CD14-positive monocyte (primary cell): ENCODE data around the gene LRRC4C. TPM values are rescaled to one million over a fixed set of nuclear protein-coding genes. Genes with fewer than 3 reads are reported as not detected.

ENCODE experiments used
- DNase-seq, 3 donors: peaks; one replicate each; pipeline ENCODE4 v3.0.0-alpha.2; 2011 to 2022
- H2AFZ ChIP-seq: 2 replicates; pipeline ENCODE4 v1.6.0; 2012; ENCODE audit warnings: mild to moderate bottlenecking, low read depth, low read length, inconsistent platforms; ENCODE audit not compliant: insufficient read depth, poor library complexity, severe bottlenecking
- H3K27ac ChIP-seq, 2 donors: 1 replicate in 1 of 2; 2 replicates in 1 of 2; pipeline ENCODE4 v1.5.1; 2012 to 2013; ENCODE audit warnings: low read length in 2 of 2, control low read depth in 1 of 2, inconsistent platforms in 1 of 2, low read depth in 1 of 2, mild to moderate bottlenecking in 1 of 2
- H3K27me3 ChIP-seq, 2 donors: one replicate each; pipeline versions ENCODE4 v1.6.0 to v1.6.1; 2011 to 2013; ENCODE audit warnings: low read length in 2 of 2; ENCODE audit not compliant: control insufficient read depth in 2 of 2, insufficient read depth in 2 of 2
- H3K36me3 ChIP-seq, 2 donors: replicated peaks in 1 of 2; 1 replicate in 1 of 2; 2 replicates in 1 of 2; pipeline versions ENCODE4 v1.5.1 to v1.6.1; 2012 to 2013; ENCODE audit warnings: low read length in 2 of 2, control low read depth in 1 of 2, inconsistent platforms in 1 of 2, mild to moderate bottlenecking in 1 of 2; ENCODE audit not compliant: insufficient read depth in 2 of 2, control insufficient read depth in 1 of 2
- H3K4me1 ChIP-seq, 2 donors: 1 replicate in 1 of 2; 2 replicates in 1 of 2; pipeline versions ENCODE4 v1.5.1 to v1.6.1; 2012 to 2013; ENCODE audit warnings: low read length in 2 of 2, control low read depth in 1 of 2, inconsistent platforms in 1 of 2, mild to moderate bottlenecking in 1 of 2, moderate library complexity in 1 of 2; ENCODE audit not compliant: insufficient read depth in 2 of 2, control insufficient read depth in 1 of 2
- H3K4me2 ChIP-seq: replicated peaks from 2 replicates; pipeline ENCODE3; 2012; ENCODE audit warnings: low read length, moderate library complexity, mild to moderate bottlenecking; ENCODE audit not compliant: poor library complexity, severe bottlenecking; ENCODE audit errors: extremely low read depth
- H3K4me3 ChIP-seq, 3 experiments: fragments of 200-600 bp in 1 of 3; sonication (generic) in 1 of 3; replicated peaks in 1 of 3; 1 replicate in 2 of 3; 2 replicates in 1 of 3; pipeline ENCODE4 v1.5.1; 2011 to 2013; ENCODE audit warnings: low read length in 3 of 3, mild to moderate bottlenecking in 3 of 3, control low read depth in 2 of 3, low read depth in 2 of 3, inconsistent platforms in 1 of 3, moderate library complexity in 1 of 3
- H3K79me2 ChIP-seq: 2 replicates; pipeline ENCODE4 v1.6.0; 2012; ENCODE audit warnings: mild to moderate bottlenecking, control low read depth, inconsistent platforms, low read length, moderate library complexity; ENCODE audit not compliant: insufficient read depth
- H3K9ac ChIP-seq: 2 replicates; pipeline ENCODE4 v1.6.0; 2017; ENCODE audit warnings: low read length, mild to moderate bottlenecking; ENCODE audit not compliant: insufficient read depth, poor library complexity, severe bottlenecking
- H3K9me3 ChIP-seq, 2 donors: replicated peaks in 1 of 2; 1 replicate in 1 of 2; 2 replicates in 1 of 2; pipeline versions ENCODE4 v1.5.1 to v1.6.1; 2012 to 2013; ENCODE audit warnings: low read length in 2 of 2, control low read depth in 1 of 2; ENCODE audit not compliant: control insufficient read depth in 1 of 2, insufficient read depth in 1 of 2
- H4K20me1 ChIP-seq: 2 replicates; pipeline ENCODE4 v1.6.0; 2012; ENCODE audit warnings: mild to moderate bottlenecking, low read length, control low read depth, moderate library complexity; ENCODE audit not compliant: insufficient read depth
- H3K27ac Mint-ChIP-seq, 7 donors: one replicate each; pipeline ENCODE4 v1.8.0; 2020; ENCODE audit warnings: mild to moderate bottlenecking in 7 of 7, mixed read lengths in 7 of 7, moderate library complexity in 6 of 7, inconsistent platforms in 2 of 7
- H3K27me3 Mint-ChIP-seq, 3 donors: one replicate each; pipeline ENCODE4 v1.8.0; 2021 to 2022; ENCODE audit warnings: low read depth in 3 of 3, mild to moderate bottlenecking in 3 of 3, mixed read lengths in 3 of 3, moderate library complexity in 3 of 3, inconsistent platforms in 1 of 3
- H3K36me3 Mint-ChIP-seq, 2 donors: one replicate each; pipeline ENCODE4 v1.8.0; 2020; ENCODE audit warnings: mixed read lengths in 2 of 2, inconsistent platforms in 1 of 2, mild to moderate bottlenecking in 1 of 2
- H3K4me1 Mint-ChIP-seq: one replicate; pipeline ENCODE4 v1.8.0; 2020; ENCODE audit warnings: mild to moderate bottlenecking, mixed read lengths
- H3K4me3 Mint-ChIP-seq, 2 donors: one replicate each; pipeline ENCODE4 v1.8.0; 2020; ENCODE audit warnings: mild to moderate bottlenecking in 2 of 2, mixed read lengths in 2 of 2, moderate library complexity in 1 of 2
- H3K9me3 Mint-ChIP-seq, 7 donors: one replicate each; pipeline ENCODE4 v1.8.0; 2020 to 2022; ENCODE audit warnings: mixed read lengths in 7 of 7, mild to moderate bottlenecking in 6 of 7, moderate library complexity in 6 of 7, inconsistent platforms in 2 of 7
- WGBS: methylation state at CpG from one replicate; pipeline ENCODE4 v1.1.5; 2013; ENCODE audit warnings: missing lambda C conversion rate; ENCODE audit not compliant: insufficient coverage; 5-methylcytosine and 5-hydroxymethylcytosine counted together
- intact Hi-C, 2 donors: fragments of 100-400 bp; cut with micrococcal nuclease; formaldehyde crosslinking; loops; one replicate each; pipeline versions ENCODE4 v1.15.0 to v1.15.1; 2023
- polyA plus RNA-seq, 3 donors: library from polyadenylated mRNA; depleted of rRNA in 1 of 3; unstranded in 2 of 3; stranded (reverse) in 1 of 3; fragments of 300-500 nt in 2 of 3; fragments of >200 nt in 1 of 3; fragmentation: Illumina TruSeq in 2 of 3; gene quantifications; 1 replicate in 2 of 3; 2 replicates in 1 of 3; pipeline ENCODE4 v1.2.3, GENCODE V29; 2012 to 2021
- TF ChIP-seq, protein P1 (sequence below): fragments of 200-600 bp; IDR thresholded peaks from one replicate; pipeline ENCODE4 v1.8.0; 2022; ENCODE audit warnings: antibody characterized with exemption, mild to moderate bottlenecking

Gene LRRC4C
- polyA plus RNA-seq, 3 donors, result not detected

DNA sequence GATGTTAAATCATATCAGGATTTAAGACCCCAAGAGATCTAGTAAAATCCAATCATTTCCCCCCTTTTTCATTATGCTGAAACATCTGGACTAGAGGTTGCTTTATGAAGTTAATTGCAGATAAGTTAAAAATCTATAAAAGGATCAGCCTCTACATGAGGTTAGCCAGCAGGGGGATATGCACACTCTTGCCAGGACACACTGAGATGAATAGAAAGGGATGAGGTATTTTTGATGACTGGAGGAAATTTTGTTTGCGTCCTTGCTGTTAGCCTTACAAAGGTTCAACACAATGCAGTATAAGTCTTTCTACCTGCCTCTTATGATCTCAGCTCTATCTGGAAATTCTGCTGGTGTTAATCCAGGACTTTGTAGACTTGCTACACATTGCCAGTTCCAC lies 1034.3 kb downstream of the LRRC4C start:
- Histone ChIP-seq H3K27ac (no peak overlapping the region), H3K27me3 (no peaks in the 10 kb centered on the region), H2AFZ (no peak overlapping the region), H3K79me2 (no peaks in the 10 kb centered on the region), H3K36me3 (no peaks in the 10 kb centered on the region), H3K9ac (no peak overlapping the region), H4K20me1 (no peaks in the 10 kb centered on the region), H3K4me1 (no peaks in the 10 kb centered on the region), H3K9me3 (no peaks in the 10 kb centered on the region), H3K4me3 (no peak overlapping the region), H3K4me2 (no peak overlapping the region)
- DNase-seq, result no peak
- H3K4me1 Mint-ChIP-seq, result no peaks in the 10 kb centered on the region
- H3K4me3 Mint-ChIP-seq, result no peak overlapping the region
- no peaks in the 10 kb centered on the region for H3K36me3 Mint-ChIP-seq
- peaks cover 0 to 3% (median 0%) of the 10 kb centered on the region in 3 donors for H3K27me3 Mint-ChIP-seq
- H3K9me3 Mint-ChIP-seq, result peaks cover 0 to 5% (median 0%) of the 10 kb centered on the region in 7 donors
- TF ChIP-seq, protein P1, sequence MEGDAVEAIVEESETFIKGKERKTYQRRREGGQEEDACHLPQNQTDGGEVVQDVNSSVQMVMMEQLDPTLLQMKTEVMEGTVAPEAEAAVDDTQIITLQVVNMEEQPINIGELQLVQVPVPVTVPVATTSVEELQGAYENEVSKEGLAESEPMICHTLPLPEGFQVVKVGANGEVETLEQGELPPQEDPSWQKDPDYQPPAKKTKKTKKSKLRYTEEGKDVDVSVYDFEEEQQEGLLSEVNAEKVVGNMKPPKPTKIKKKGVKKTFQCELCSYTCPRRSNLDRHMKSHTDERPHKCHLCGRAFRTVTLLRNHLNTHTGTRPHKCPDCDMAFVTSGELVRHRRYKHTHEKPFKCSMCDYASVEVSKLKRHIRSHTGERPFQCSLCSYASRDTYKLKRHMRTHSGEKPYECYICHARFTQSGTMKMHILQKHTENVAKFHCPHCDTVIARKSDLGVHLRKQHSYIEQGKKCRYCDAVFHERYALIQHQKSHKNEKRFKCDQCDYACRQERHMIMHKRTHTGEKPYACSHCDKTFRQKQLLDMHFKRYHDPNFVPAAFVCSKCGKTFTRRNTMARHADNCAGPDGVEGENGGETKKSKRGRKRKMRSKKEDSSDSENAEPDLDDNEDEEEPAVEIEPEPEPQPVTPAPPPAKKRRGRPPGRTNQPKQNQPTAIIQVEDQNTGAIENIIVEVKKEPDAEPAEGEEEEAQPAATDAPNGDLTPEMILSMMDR, result no peak
- intact Hi-C loops, result no loop called here
- no CpG with 5 or more reads among the region's 1 CpG for WGBS
- no peak overlapping the region for H3K27ac Mint-ChIP-seq

DNA sequence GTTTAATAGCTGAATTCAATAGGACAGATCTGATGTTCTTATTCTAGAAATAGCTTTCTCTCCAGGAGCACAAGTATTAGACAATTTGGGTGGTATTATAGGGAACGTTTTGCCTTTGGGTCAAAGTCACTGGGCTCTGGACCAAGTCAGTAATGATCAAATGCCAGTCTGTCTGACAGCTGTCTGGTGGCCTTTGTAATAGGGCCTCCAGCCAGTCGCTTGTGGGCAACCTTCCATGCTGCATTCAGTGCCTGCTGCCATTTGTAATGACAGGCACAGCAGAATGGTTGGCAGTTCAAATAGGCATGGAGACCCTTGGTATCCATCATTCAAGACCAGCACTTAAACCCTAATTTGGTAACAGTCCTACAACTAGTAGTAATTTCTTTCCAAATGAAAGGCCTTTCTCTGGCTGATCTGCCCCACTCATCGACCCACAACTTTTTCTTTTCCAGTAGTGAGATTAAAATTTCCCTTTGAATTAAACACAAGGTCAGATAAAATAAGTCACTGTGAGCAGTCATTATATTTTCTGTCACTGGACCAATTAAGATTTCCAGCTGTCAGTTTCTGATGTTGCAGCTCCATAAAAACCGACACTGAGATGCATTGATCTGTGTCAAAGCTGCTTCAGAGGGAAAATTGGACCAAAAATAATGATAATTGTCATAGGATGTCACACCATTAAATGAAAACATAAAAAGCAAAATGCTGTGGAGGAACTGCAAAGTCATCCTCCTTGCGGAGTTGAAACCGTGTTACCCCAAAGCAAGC lies 1038.1 kb downstream of the LRRC4C start:
- peaks cover 0 to 6% (median 3%) of the 10 kb centered on the region in 7 donors for H3K9me3 Mint-ChIP-seq
- peaks cover 0 to 1% (median 0%) of the 10 kb centered on the region in 3 donors for H3K27me3 Mint-ChIP-seq
- Histone ChIP-seq H3K79me2 (no peaks in the 10 kb centered on the region), H2AFZ (no peak overlapping the region), H3K9me3 (no peaks in the 10 kb centered on the region), H3K27me3 (no peaks in the 10 kb centered on the region), H3K4me1 (no peaks in the 10 kb centered on the region), H3K4me2 (no peak overlapping the region), H3K36me3 (no peaks in the 10 kb centered on the region), H3K4me3 (no peak overlapping the region), H3K9ac (no peak overlapping the region), H3K27ac (no peak overlapping the region), H4K20me1 (no peaks in the 10 kb centered on the region)
- intact Hi-C loops, result no loop called here
- no peaks in the 10 kb centered on the region for H3K4me1 Mint-ChIP-seq
- H3K36me3 Mint-ChIP-seq, result no peaks in the 10 kb centered on the region
- no peak for DNase-seq
- TF ChIP-seq, protein P1, result no peak
- H3K4me3 Mint-ChIP-seq, result no peak overlapping the region
- H3K27ac Mint-ChIP-seq, result no peak overlapping the region
- 81% methylated on average over 4 of the region's 6 CpGs for WGBS
